ENCODE results near the gene ZNF530.

Gene ZNF530

GRCh38 chr19:57599761-57600383 is at the start of gene ZNF530:
Gene ZNF530 (plus strand): TSS chr19:57599885. CDS start chr19:57604346, 4,461 bp downstream.
- peak; percentile 92 for DNase-seq

- no peak for DNase-seq
Measured at GRCh38 chr19:57552432-57552831, 47.3 kb upstream of the ZNF530 start.

- no peak for DNase-seq
Measured at GRCh38 chr19:57557659-57558058, 42.0 kb upstream of the ZNF530 start.

GRCh38 chr19:57558525-57558924 is 41.2 kb upstream of the ZNF530 start:
- DNase-seq: no peak

GRCh38 chr19:57559008-57559403 is 40.7 kb upstream of the ZNF530 start:
- DNase-seq: peak; percentile 59

GRCh38 chr19:57559404-57560025 is 40.2 kb upstream of the ZNF530 start, which contains the start of gene ZNF550:
Gene ZNF550 (minus strand): TSS chr19:57559863. CDS start chr19:57559682, 181 bp downstream.
- DNase-seq: peak; percentile 93

GRCh38 chr19:57560049-57560491 is 39.6 kb upstream of the ZNF530 start:
- no peak for DNase-seq

- no peak for DNase-seq
Measured at GRCh38 chr19:57563547-57563946, 36.1 kb upstream of the ZNF530 start.

- no peak for DNase-seq
Measured at GRCh38 chr19:57566396-57567265, 33.1 kb upstream of the ZNF530 start.

- DNase-seq: no peak
Measured at GRCh38 chr19:57570707-57571106, 29.0 kb upstream of the ZNF530 start.

GRCh38 chr19:57572415-57572947 is 27.2 kb upstream of the ZNF530 start:
- DNase-seq: no peak

- no peak for DNase-seq
Measured at GRCh38 chr19:57576661-57577060, 23.0 kb upstream of the ZNF530 start.

GRCh38 chr19:57578487-57579205 is 21.0 kb upstream of the ZNF530 start, which contains the start of gene ZNF416:
Gene ZNF416 (minus strand): TSS chr19:57578911. CDS start chr19:57578704, 207 bp downstream.
- peak; percentile 97 for DNase-seq

- DNase-seq: no peak
Measured at GRCh38 chr19:57583104-57583520, 16.6 kb upstream of the ZNF530 start.

GRCh38 chr19:57583521-57584416 is 15.9 kb upstream of the ZNF530 start, which contains the start of gene ZIK1:
Gene ZIK1 (plus strand): TSS chr19:57584145. CDS start chr19:57584357, 212 bp downstream.
- peak; percentile 97 for DNase-seq

- DNase-seq: no peak
Measured at GRCh38 chr19:57587529-57587928, 12.2 kb upstream of the ZNF530 start.

GRCh38 chr19:57599377-57599760 is 316 bp upstream of the ZNF530 start:
- no peak for DNase-seq

GRCh38 chr19:57606931-57607330 is 7.2 kb downstream of the ZNF530 start:
- no peak for DNase-seq

GRCh38 chr19:57611113-57611512 is 11.4 kb downstream of the ZNF530 start:
- DNase-seq: no peak

GRCh38 chr19:57613941-57614743 is 14.5 kb downstream of the ZNF530 start, which contains the start of gene ZNF134:
Gene ZNF134 (plus strand): TSS chr19:57614242. CDS start chr19:57619469, 5,227 bp downstream.
- DNase-seq: peak; percentile 95

All from retina (tissue), 1 donor.